WTC11 (cell line): ENCODE measurements around the gene CD59. TPM values are rescaled to one million over a fixed set of nuclear protein-coding genes. Genes with fewer than 3 reads are reported as not detected.

Source experiments
- ATAC-seq: fragments of 200-7000 bp; cut with Tn5 transposase; 2 replicates; pipeline ENCODE4 v1.10.0; 2021; ENCODE audit warnings: mild to moderate bottlenecking, moderate library complexity
- CTCF ChIA-PET: fragments of 300-600 bp; sonication (Branson Sonifier 250); formaldehyde crosslinking; loops from one replicate; lab custom pipeline; 2021; ENCODE audit warnings: antibody characterized with exemption; lab: Charles Lee
- POLR2A ChIA-PET: fragments of 350-600 bp; sonication (Branson Sonifier 250); formaldehyde crosslinking; loops from one replicate; lab custom pipeline; 2021; ENCODE audit warnings: antibody characterized with exemption; lab: Charles Lee
- DNase-seq: peaks from one replicate; pipeline ENCODE4 v3.0.0; 2021; ENCODE audit warnings: low spot score
- H3K27ac Mint-ChIP-seq: 2 replicates; pipeline ENCODE4 v1.8.0; 2021; ENCODE audit warnings: mixed read lengths
- H3K27me3 Mint-ChIP-seq: 2 replicates; pipeline ENCODE4 v1.8.0; 2021; ENCODE audit warnings: low read depth, mild to moderate bottlenecking, moderate library complexity, mixed read lengths
- H3K36me3 Mint-ChIP-seq: 2 replicates; pipeline ENCODE4 v1.8.0; 2021; ENCODE audit warnings: mixed read lengths
- H3K4me1 Mint-ChIP-seq: 2 replicates; pipeline ENCODE4 v1.8.0; 2022; ENCODE audit warnings: mixed read lengths
- H3K4me3 Mint-ChIP-seq: 2 replicates; pipeline ENCODE4 v1.8.0; 2021; ENCODE audit warnings: mild to moderate bottlenecking, moderate library complexity, mixed read lengths
- H3K9me3 Mint-ChIP-seq: 2 replicates; pipeline ENCODE4 v1.8.0; 2021; ENCODE audit warnings: mixed read lengths
- EMX1 ChIP-seq: fragments of 250-450 bp; sonication (Bioruptor Pico); IDR thresholded peaks from 2 replicates; pipeline ENCODE4 v1.8.0; 2021; ENCODE audit warnings: mild to moderate bottlenecking
- GABPB1 ChIP-seq: sonication (generic); formaldehyde crosslinking; IDR thresholded peaks from 2 replicates; pipeline ENCODE4 v1.8.1; 2023; ENCODE audit warnings: mild to moderate bottlenecking, missing genetic modification reagents
- NFE2L1 ChIP-seq: sonication (generic); formaldehyde crosslinking; IDR thresholded peaks from 2 replicates; pipeline ENCODE4 v1.8.1; 2023; ENCODE audit warnings: missing genetic modification reagents
- NR3C1 ChIP-seq: sonication (generic); formaldehyde crosslinking; conservative IDR thresholded peaks from 2 replicates; pipeline ENCODE4 v1.8.1; 2023; ENCODE audit warnings: low read depth, mild to moderate bottlenecking, missing genetic modification reagents
- SMAD3 ChIP-seq: sonication (generic); formaldehyde crosslinking; IDR thresholded peaks from 2 replicates; pipeline ENCODE4 v1.8.0; 2022; ENCODE audit warnings: missing genetic modification reagents, mild to moderate bottlenecking, borderline replicate concordance
- ZNF219 ChIP-seq: sonication (generic); formaldehyde crosslinking; IDR thresholded peaks from 2 replicates; pipeline ENCODE4 v1.8.0; 2023; ENCODE audit warnings: missing genetic modification reagents, mild to moderate bottlenecking, borderline replicate concordance
- ZNF232 ChIP-seq: sonication (generic); formaldehyde crosslinking; IDR thresholded peaks from 2 replicates; pipeline ENCODE4 v1.8.0; 2022; ENCODE audit warnings: mild to moderate bottlenecking, missing genetic modification reagents
- total RNA-seq: library from RNA; stranded (reverse); gene quantifications from 3 replicates; pipeline ENCODE4 v1.2.3, GENCODE V29; 2021
- TF ChIP-seq, protein P1 (sequence below): sonication (generic); formaldehyde crosslinking; IDR thresholded peaks from 2 replicates; pipeline ENCODE4 v1.8.1; 2023; ENCODE audit warnings: mild to moderate bottlenecking, missing genetic modification reagents, moderate library complexity
- TF ChIP-seq, protein P2 (sequence below): sonication (generic); formaldehyde crosslinking; IDR thresholded peaks from 2 replicates; pipeline ENCODE4 v1.8.0; 2022; ENCODE audit warnings: missing genetic modification reagents
- TF ChIP-seq, protein P3 (sequence below): sonication (generic); formaldehyde crosslinking; IDR thresholded peaks from 2 replicates; pipeline ENCODE4 v1.8.1; 2023; ENCODE audit warnings: mild to moderate bottlenecking, missing genetic modification reagents, borderline replicate concordance
- TF ChIP-seq, protein P4 (sequence below): sonication (generic); formaldehyde crosslinking; IDR thresholded peaks from 2 replicates; pipeline ENCODE4 v1.8.1; 2022; ENCODE audit warnings: mild to moderate bottlenecking, moderate library complexity, missing genetic modification reagents
- TF ChIP-seq, protein P5 (sequence below): sonication (generic); formaldehyde crosslinking; IDR thresholded peaks from 2 replicates; pipeline ENCODE4 v1.8.0; 2023; ENCODE audit warnings: missing genetic modification reagents
- TF ChIP-seq, protein P6 (sequence below): sonication (generic); formaldehyde crosslinking; IDR thresholded peaks from 2 replicates; pipeline ENCODE4 v1.8.1; 2023; ENCODE audit warnings: mild to moderate bottlenecking, missing genetic modification reagents
- TF ChIP-seq, protein P7 (sequence below): sonication (generic); formaldehyde crosslinking; IDR thresholded peaks from 2 replicates; pipeline ENCODE4 v1.8.1; 2022; ENCODE audit warnings: missing genetic modification reagents, borderline replicate concordance
- TF ChIP-seq, protein P8 (sequence below): sonication (generic); formaldehyde crosslinking; IDR thresholded peaks from 2 replicates; pipeline ENCODE4 v1.8.1; 2023; ENCODE audit warnings: mild to moderate bottlenecking, missing genetic modification reagents, moderate library complexity

The CD59 gene
- total RNA-seq, 1 experiment from 2014 or later: 65.8 TPM

DNA sequence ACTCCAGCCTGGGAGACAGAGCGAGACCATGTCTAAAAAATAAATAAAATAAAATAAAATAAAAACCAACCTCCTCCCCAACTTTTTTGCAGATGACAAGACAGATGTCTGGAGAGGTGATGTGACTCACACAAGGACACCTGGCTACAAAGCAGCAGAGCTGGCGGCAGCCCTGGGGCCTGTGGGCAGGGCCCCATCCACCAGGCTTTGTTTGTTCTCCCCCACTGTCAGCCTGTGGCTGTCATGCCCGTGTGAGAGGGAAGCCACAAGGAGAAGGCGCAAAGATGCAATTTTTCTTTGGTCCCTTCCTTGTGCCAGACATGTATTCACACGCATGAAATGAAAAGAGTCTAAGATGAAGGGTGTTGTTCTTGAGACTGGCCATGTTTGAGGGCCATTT lies 16.6 kb downstream of the CD59 start (continued):
- TF ChIP-seq, protein P1, sequence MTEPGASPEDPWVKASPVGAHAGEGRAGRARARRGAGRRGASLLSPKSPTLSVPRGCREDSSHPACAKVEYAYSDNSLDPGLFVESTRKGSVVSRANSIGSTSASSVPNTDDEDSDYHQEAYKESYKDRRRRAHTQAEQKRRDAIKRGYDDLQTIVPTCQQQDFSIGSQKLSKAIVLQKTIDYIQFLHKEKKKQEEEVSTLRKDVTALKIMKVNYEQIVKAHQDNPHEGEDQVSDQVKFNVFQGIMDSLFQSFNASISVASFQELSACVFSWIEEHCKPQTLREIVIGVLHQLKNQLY: no peak
- TF ChIP-seq ZNF219 (CRISPR knock-in tag): no peak
- TF ChIP-seq, all 79 proteins: peak for 0

DNA sequence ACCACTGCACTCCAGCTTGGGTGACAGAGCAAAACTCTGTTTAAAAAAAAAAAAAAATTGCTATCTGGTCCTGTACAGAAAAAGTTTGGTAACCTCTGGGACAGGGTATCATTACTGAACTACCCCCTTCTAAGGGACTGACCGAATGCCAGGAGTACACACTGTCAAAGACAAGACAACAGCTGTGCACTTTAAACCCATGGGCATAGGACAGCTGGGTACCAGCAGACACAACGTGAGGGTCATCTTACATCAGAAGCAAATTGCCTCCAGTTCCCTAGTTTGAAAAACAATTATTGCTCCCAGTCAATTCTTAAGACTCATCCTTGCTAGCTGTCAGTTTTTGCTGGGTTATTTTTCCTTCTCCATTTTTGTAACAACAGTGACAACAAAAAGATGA lies 17.8 kb downstream of the CD59 start:
- Mint-ChIP-seq H3K4me3 (no peak overlapping the region), H3K4me1 (peaks cover 3% of the 10 kb centered on the region), H3K27me3 (no peaks in the 10 kb centered on the region), H3K9me3 (no peaks in the 10 kb centered on the region), H3K36me3 (peaks cover 12% of the 10 kb centered on the region), H3K27ac (no peak overlapping the region)
- ChIA-PET POLR2A (no interaction called here), CTCF (no interaction called here)
- TF ChIP-seq GABPB1 (CRISPR knock-in tag) (no peak), SMAD3 (CRISPR knock-in tag) (no peak)
- TF ChIP-seq, protein P2, sequence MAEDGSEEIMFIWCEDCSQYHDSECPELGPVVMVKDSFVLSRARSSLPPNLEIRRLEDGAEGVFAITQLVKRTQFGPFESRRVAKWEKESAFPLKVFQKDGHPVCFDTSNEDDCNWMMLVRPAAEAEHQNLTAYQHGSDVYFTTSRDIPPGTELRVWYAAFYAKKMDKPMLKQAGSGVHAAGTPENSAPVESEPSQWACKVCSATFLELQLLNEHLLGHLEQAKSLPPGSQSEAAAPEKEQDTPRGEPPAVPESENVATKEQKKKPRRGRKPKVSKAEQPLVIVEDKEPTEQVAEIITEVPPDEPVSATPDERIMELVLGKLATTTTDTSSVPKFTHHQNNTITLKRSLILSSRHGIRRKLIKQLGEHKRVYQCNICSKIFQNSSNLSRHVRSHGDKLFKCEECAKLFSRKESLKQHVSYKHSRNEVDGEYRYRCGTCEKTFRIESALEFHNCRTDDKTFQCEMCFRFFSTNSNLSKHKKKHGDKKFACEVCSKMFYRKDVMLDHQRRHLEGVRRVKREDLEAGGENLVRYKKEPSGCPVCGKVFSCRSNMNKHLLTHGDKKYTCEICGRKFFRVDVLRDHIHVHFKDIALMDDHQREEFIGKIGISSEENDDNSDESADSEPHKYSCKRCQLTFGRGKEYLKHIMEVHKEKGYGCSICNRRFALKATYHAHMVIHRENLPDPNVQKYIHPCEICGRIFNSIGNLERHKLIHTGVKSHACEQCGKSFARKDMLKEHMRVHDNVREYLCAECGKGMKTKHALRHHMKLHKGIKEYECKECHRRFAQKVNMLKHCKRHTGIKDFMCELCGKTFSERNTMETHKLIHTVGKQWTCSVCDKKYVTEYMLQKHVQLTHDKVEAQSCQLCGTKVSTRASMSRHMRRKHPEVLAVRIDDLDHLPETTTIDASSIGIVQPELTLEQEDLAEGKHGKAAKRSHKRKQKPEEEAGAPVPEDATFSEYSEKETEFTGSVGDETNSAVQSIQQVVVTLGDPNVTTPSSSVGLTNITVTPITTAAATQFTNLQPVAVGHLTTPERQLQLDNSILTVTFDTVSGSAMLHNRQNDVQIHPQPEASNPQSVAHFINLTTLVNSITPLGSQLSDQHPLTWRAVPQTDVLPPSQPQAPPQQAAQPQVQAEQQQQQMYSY (CRISPR knock-in tag): no peak
- TF ChIP-seq, protein P1: no peak
- DNase-seq (no peak), ATAC-seq (no peak)

DNA sequence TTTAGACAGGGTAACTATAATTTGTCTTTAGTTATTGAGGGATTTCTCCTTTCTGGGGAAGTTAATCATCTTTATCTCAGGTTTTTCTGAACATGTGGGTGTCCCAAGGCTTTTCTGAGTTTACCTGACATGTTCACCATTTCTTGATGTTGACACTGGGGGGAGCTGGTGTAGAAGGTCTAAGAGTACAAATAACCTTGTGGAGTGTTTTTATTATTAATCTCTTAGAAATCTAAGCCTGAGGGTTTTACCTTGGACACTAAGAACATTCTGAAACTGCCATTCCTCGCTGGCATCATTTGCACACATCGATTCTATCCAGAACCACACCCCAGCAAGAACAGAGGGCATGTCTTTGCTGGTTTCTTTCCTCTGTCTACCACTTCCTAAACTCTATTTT lies 20.0 kb downstream of the CD59 start:
- Mint-ChIP-seq H3K36me3 (peaks cover 16% of the 10 kb centered on the region), H3K9me3 (no peaks in the 10 kb centered on the region), H3K27ac (no peak overlapping the region), H3K4me3 (no peak overlapping the region), H3K4me1 (no peaks in the 10 kb centered on the region), H3K27me3 (no peaks in the 10 kb centered on the region)
- ChIA-PET CTCF (interaction anchor here (0.9 to 3.4 kb wide), 11 partner anchors 16 to 280 kb away, joined by 3 to 22 read pairs (median 5); partner anchors contain the start of gene CD59), POLR2A (no interaction called here)
- TF ChIP-seq, protein P1: no peak
- TF ChIP-seq, protein P3, sequence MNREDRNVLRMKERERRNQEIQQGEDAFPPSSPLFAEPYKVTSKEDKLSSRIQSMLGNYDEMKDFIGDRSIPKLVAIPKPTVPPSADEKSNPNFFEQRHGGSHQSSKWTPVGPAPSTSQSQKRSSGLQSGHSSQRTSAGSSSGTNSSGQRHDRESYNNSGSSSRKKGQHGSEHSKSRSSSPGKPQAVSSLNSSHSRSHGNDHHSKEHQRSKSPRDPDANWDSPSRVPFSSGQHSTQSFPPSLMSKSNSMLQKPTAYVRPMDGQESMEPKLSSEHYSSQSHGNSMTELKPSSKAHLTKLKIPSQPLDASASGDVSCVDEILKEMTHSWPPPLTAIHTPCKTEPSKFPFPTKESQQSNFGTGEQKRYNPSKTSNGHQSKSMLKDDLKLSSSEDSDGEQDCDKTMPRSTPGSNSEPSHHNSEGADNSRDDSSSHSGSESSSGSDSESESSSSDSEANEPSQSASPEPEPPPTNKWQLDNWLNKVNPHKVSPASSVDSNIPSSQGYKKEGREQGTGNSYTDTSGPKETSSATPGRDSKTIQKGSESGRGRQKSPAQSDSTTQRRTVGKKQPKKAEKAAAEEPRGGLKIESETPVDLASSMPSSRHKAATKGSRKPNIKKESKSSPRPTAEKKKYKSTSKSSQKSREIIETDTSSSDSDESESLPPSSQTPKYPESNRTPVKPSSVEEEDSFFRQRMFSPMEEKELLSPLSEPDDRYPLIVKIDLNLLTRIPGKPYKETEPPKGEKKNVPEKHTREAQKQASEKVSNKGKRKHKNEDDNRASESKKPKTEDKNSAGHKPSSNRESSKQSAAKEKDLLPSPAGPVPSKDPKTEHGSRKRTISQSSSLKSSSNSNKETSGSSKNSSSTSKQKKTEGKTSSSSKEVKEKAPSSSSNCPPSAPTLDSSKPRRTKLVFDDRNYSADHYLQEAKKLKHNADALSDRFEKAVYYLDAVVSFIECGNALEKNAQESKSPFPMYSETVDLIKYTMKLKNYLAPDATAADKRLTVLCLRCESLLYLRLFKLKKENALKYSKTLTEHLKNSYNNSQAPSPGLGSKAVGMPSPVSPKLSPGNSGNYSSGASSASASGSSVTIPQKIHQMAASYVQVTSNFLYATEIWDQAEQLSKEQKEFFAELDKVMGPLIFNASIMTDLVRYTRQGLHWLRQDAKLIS: no peak
- TF ChIP-seq, protein P4, sequence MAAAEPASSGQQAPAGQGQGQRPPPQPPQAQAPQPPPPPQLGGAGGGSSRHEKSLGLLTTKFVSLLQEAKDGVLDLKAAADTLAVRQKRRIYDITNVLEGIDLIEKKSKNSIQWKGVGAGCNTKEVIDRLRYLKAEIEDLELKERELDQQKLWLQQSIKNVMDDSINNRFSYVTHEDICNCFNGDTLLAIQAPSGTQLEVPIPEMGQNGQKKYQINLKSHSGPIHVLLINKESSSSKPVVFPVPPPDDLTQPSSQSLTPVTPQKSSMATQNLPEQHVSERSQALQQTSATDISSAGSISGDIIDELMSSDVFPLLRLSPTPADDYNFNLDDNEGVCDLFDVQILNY (CRISPR knock-in tag): no peak
- TF ChIP-seq ZNF232 (CRISPR knock-in tag) (no peak), ZNF219 (CRISPR knock-in tag) (no peak), NFE2L1 (CRISPR knock-in tag) (no peak), EMX1 (CRISPR knock-in tag) (no peak), NR3C1 (CRISPR knock-in tag) (no peak)
- TF ChIP-seq, protein P5, sequence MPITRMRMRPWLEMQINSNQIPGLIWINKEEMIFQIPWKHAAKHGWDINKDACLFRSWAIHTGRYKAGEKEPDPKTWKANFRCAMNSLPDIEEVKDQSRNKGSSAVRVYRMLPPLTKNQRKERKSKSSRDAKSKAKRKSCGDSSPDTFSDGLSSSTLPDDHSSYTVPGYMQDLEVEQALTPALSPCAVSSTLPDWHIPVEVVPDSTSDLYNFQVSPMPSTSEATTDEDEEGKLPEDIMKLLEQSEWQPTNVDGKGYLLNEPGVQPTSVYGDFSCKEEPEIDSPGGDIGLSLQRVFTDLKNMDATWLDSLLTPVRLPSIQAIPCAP (CRISPR knock-in tag): no peak
- TF ChIP-seq, protein P6, sequence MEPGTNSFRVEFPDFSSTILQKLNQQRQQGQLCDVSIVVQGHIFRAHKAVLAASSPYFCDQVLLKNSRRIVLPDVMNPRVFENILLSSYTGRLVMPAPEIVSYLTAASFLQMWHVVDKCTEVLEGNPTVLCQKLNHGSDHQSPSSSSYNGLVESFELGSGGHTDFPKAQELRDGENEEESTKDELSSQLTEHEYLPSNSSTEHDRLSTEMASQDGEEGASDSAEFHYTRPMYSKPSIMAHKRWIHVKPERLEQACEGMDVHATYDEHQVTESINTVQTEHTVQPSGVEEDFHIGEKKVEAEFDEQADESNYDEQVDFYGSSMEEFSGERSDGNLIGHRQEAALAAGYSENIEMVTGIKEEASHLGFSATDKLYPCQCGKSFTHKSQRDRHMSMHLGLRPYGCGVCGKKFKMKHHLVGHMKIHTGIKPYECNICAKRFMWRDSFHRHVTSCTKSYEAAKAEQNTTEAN (CRISPR knock-in tag): no peak
- TF ChIP-seq, protein P7, sequence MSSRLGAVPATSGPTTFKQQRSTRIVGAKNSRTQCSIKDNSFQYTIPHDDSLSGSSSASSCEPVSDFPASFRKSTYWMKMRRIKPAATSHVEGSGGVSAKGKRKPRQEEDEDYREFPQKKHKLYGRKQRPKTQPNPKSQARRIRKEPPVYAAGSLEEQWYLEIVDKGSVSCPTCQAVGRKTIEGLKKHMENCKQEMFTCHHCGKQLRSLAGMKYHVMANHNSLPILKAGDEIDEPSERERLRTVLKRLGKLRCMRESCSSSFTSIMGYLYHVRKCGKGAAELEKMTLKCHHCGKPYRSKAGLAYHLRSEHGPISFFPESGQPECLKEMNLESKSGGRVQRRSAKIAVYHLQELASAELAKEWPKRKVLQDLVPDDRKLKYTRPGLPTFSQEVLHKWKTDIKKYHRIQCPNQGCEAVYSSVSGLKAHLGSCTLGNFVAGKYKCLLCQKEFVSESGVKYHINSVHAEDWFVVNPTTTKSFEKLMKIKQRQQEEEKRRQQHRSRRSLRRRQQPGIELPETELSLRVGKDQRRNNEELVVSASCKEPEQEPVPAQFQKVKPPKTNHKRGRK (CRISPR knock-in tag): no peak
- TF ChIP-seq, protein P8, sequence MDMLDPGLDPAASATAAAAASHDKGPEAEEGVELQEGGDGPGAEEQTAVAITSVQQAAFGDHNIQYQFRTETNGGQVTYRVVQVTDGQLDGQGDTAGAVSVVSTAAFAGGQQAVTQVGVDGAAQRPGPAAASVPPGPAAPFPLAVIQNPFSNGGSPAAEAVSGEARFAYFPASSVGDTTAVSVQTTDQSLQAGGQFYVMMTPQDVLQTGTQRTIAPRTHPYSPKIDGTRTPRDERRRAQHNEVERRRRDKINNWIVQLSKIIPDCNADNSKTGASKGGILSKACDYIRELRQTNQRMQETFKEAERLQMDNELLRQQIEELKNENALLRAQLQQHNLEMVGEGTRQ (CRISPR knock-in tag): no peak
- DNase-seq (no peak), ATAC-seq (no peak; the same call in 1 of the 2 replicates)
